ENCODE measurements around the gene VPS39.

VPS39 gene

GRCh38 chr15:42157981-42158765 lies 49.9 kb downstream of the VPS39 start:
- peak; percentile 33 for DNase-seq (ENCODE audit: low read depth)

DNA sequence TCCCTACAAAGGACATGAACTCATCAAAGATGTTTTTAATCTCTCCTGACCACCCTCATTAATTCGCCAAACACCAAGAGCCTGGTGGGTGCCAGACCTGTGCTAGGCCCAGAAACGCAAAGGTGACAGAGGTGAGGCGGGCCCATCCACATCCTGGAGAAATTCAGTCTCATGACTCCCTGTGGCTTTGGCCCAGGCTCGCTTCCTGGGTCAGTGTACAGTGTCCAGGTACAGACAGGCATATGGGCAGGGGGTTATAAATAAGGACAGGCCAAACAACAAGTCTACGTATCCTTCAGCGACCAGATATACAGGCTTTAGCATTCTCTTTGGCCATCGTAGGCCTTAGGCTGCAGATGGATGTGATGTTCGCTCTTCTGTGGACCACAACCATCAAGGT lies 50.7 kb downstream of the VPS39 start:
- DNase-seq (ENCODE audit: low read depth): no peak

DNA sequence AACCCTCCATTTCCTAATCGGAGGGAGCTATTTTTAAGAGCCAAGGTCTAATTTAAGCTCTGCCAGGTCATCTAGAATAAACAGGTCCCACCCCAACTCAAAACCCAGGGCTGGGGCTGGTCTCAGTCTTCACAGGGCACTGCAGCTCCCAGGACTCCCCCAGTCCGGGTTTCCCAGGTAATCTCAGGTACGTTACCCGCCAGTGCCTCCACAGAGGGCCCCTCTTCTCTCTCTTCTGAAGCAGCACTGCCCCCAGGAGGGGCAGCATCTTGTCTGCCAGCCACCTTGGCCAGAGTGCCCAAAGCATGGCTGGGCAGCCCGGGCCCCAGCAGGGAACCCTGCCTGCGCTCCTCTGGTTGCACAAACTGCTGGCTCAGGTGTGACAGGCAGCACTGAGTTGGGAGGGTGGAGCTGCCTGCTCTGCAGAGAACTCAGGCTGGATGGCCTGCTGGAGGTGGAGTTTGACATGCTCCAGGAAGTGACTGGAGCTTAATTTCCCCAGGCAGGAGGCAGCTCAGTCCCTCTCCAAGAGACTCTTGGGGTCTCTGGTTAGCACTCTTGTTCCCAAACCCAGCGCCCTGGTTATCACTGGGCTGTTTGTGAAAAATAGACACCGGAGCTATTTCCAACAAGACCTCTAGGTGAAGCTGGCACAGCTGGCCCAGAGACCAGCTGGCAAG lies 51.7 kb downstream of the VPS39 start, which contains the start of gene PLA2G4F:
Gene PLA2G4F, minus strand, starts transcription at position 394 of the 680 bp plus-strand sequence. Its CDS starts 87 bp downstream, at position 307.
- DNase-seq (ENCODE audit: low read depth): no peak

GRCh38 chr15:42155546-42156242 lies 52.4 kb downstream of the VPS39 start:
- DNase-seq (ENCODE audit: low read depth): no peak

- no peak for DNase-seq (ENCODE audit: low read depth)
Observed at GRCh38 chr15:42154956-42155355, 53.1 kb downstream of the VPS39 start.

GRCh38 chr15:42154212-42154941 lies 53.7 kb downstream of the VPS39 start:
- DNase-seq (ENCODE audit: low read depth): no peak

GRCh38 chr15:42153874-42154211 lies 54.3 kb downstream of the VPS39 start:
- no peak for DNase-seq (ENCODE audit: low read depth)

- DNase-seq (ENCODE audit: low read depth): no peak
Observed at GRCh38 chr15:42152921-42153698, 55.0 kb downstream of the VPS39 start.

- no peak for DNase-seq (ENCODE audit: low read depth)
Observed at GRCh38 chr15:42152196-42152920, 55.7 kb downstream of the VPS39 start.

GRCh38 chr15:42151736-42152135 lies 56.4 kb downstream of the VPS39 start:
- DNase-seq (ENCODE audit: low read depth): no peak

GRCh38 chr15:42151141-42151561 lies 57.0 kb downstream of the VPS39 start:
- no peak for DNase-seq (ENCODE audit: low read depth)

- no peak for DNase-seq (ENCODE audit: low read depth)
Observed at GRCh38 chr15:42150219-42150970, 57.7 kb downstream of the VPS39 start.

DNA sequence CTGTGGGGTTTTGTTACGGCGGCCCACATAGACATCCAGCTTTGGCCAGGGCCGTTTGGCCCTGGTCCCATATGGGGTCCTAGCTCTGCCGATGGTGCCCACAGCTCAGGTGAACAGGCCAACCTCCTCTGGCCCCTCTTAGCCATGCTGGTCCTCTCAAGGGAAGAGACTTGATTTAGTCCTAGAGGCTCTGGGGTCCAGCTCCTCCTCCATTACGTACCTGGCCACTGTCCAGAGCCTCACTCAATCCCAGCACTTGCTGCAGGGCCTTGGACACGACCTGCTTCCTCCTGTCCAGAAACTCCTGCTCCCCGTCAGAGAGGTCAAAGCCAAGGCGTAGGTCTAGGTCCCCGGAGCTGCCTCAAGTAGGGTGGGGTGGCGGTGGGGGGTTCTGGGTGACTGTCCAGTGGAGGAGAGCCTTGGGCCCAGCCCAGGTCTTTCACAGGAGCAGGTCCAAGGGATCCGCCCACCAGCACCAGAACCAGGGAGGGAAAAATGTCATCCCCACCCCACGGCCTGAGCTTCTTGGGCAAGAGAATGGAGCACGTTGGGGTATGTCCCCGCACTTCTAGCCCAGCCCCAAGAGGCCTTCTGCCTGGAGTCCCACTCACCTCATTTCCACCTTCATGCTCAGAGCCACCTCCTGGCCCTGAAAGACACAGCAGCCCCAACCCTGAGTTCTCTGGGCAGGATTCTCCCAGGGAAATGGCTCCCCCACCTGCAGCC lies 58.4 kb downstream of the VPS39 start:
- no peak for DNase-seq (ENCODE audit: low read depth)

DNA sequence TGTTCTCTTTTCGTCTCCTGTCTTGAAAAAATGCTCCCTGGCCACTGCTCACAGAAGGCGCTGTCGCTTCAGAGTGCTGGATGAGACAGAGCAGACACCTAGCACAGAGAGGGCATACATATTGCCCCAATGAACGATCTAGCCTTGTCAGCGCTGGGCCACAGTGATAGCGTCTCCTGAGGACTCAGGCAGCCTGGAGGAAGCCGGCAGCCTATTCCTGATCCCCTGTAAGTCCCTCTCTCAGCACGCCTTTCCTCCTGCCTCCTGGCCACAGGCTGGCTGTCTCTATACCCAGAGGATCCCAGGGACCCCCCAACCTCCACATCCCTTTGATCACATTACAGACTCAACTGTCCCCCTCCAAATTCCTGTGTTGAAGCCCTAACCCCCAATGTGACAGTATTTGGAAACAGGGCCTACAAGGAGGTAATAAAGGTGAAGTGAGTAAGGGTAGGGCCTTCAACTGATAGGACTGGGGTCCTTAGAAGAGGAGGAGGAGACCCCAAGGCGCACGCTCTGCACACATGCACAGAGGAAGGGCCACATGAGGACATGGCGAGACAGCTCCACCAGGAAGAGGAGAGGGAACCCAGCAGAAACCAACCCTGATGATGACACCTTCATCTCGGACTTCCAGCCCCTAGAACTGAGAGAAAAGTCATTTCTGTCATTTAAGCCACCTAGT lies 59.2 kb downstream of the VPS39 start:
- DNase-seq (ENCODE audit: low read depth): no peak

GRCh38 chr15:42147431-42147735 lies 60.7 kb downstream of the VPS39 start:
- no peak for DNase-seq (ENCODE audit: low read depth)

DNA sequence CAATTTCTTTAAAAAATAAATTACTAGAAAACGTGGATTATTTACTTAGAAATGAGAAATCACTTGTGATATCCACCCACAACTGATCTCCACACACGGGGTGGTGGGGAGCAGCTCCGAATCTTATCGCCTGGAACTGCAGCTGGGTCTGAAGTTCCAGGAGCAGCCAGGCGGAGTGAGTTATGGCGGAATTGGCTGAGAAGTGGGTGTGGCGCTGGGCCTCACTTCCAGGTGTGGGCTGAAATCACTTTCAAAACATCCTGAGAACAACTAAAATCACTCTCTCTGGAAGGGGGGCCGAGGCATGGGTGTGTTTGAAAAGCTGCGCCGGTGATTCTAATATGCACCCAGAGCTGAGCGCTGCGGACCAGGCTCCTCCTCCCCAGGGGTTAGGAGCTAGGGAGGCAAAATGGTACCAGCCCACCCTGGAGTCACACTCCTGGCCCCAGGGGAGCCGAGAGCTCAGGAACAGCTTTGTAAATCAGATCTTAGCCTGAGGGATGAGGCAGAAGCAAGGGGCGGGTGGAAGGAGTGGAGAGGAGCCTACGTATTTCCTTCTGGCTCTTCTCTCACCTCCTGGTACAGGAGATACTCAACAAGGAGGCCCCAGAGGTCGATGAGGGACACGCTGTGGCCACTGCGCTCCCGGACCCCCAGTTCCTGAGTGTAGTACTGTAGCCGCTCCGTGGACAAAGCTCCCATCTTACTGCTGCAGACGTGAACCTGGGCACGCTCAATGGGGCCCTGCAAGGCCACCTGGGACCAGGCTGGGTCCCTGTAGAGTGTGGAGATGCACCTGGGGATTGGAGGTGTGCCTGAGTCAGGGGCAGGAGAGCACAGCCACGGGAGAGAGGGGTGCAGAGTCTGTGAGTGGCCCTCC lies 61.3 kb downstream of the VPS39 start:
- no peak for DNase-seq (ENCODE audit: low read depth)

DNA sequence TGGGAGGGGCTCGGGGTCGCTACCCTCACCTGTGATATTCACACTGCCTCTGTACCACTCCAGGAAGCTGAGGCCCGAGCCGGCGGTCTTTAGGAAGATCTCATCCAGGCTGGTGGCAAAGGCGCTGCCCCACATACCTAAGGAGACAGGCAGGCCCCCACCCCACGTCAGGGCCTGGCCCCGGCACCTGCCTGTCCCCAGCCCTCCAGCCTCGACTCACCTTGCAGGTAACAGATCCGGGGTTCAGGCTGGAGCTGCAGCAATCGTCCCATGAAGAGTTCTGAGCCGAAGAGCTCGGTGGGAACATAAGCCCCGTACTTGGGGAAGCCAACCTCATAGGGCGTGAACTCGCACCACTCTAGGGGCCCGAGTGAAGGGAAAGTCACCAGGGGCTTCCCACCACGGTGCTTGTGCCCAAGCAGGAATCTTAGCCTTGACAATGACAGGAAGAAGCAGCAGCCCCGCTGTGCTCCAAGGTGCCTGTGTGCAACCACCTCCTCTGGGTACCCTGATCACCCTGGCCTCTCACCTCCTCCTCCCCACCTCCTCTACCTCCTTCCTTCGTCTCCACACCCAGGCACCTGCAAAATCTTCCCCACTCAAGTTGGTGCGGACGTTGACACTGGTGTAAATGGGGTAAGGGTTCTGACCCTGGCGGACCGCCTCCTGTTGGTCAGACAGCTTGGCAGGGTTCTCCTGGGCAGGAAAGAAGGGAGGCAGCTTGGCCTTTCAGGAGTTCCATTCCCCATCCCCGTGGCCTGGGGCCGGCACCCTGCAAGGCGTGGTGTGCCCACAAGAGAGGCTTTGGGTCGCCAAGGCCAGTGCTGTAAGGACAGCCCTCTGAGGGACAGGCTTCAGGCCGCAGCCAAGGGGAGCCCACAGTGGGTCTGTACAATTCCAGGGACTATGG lies 62.3 kb downstream of the VPS39 start:
- DNase-seq (ENCODE audit: low read depth): no peak
